Tibial nerve (tissue), 4 donors: Measurements from ENCODE around the gene KCP. TPM values are rescaled to one million over a fixed set of nuclear protein-coding genes. Genes with fewer than 3 reads are reported as not detected.

Experiments
- DNase-seq, 2 donors: peaks; one replicate each; pipeline ENCODE4 v3.0.0-alpha.2; 2019; ENCODE audit warnings: low spot score in 2 of 2
- H3K27ac ChIP-seq, 4 donors: fragments of 200-600 bp; sonication (generic) in 3 of 4; one replicate each; pipeline ENCODE4 v1.5.1; 2017 to 2019; ENCODE audit warnings: mild to moderate bottlenecking in 1 of 4
- H3K27me3 ChIP-seq, 2 donors: fragments of 200-600 bp; sonication (generic) in 1 of 2; one replicate each; pipeline versions ENCODE4 v1.5.1 to v1.6.0; 2017 to 2019
- H3K36me3 ChIP-seq, 3 donors: fragments of 200-600 bp; sonication (generic); one replicate each; pipeline ENCODE4 v1.5.1; 2018 to 2019
- H3K4me1 ChIP-seq, 4 donors: fragments of 200-600 bp; sonication (generic) in 3 of 4; one replicate each; pipeline ENCODE4 v1.5.1; 2017 to 2019
- H3K4me3 ChIP-seq, 4 donors: fragments of 200-600 bp; sonication (generic) in 3 of 4; one replicate each; pipeline ENCODE4 v1.5.1; 2017 to 2019; ENCODE audit warnings: mild to moderate bottlenecking in 1 of 4, moderate library complexity in 1 of 4
- H3K9me3 ChIP-seq, 4 donors: fragments of 200-600 bp; sonication (generic) in 3 of 4; one replicate each; pipeline ENCODE4 v1.5.1; 2017 to 2019
- EP300 ChIP-seq, 2 donors: sonication (generic); formaldehyde crosslinking; IDR thresholded peaks; one replicate each; pipeline ENCODE4 v1.6.1; 2017; ENCODE audit warnings: antibody characterized with exemption in 2 of 2, mild to moderate bottlenecking in 1 of 2
- POLR2A ChIP-seq, 2 donors: fragments of 450-650 bp; IDR thresholded peaks; one replicate each; pipeline ENCODE4 v1.6.1; 2017; ENCODE audit warnings: antibody characterized with exemption in 2 of 2, mild to moderate bottlenecking in 2 of 2, moderate library complexity in 2 of 2
- WGBS, 2 donors: methylation state at CpG; one replicate each; pipeline ENCODE4 v1.1.5; 2018; 5-methylcytosine and 5-hydroxymethylcytosine counted together
- total RNA-seq, 4 donors: library from RNA; depleted of rRNA; stranded (reverse); fragments of >200 nt; gene quantifications; one replicate each; pipeline ENCODE4 v1.1.0, GENCODE V29; 2016
- TF ChIP-seq, protein P1 (sequence below), 5 experiments: fragments of 200-600 bp in 3 of 5; fragments of 450-650 bp in 2 of 5; sonication (generic) in 3 of 5; IDR thresholded peaks; one replicate each; pipeline ENCODE4 v1.5.1; 2016 to 2019; ENCODE audit warnings: antibody characterized with exemption in 5 of 5, mild to moderate bottlenecking in 3 of 5, moderate library complexity in 2 of 5

KCP gene
- total RNA-seq, 4 donors from 2014 or later = 0.21 to 0.90 (median 0.40) TPM

DNA sequence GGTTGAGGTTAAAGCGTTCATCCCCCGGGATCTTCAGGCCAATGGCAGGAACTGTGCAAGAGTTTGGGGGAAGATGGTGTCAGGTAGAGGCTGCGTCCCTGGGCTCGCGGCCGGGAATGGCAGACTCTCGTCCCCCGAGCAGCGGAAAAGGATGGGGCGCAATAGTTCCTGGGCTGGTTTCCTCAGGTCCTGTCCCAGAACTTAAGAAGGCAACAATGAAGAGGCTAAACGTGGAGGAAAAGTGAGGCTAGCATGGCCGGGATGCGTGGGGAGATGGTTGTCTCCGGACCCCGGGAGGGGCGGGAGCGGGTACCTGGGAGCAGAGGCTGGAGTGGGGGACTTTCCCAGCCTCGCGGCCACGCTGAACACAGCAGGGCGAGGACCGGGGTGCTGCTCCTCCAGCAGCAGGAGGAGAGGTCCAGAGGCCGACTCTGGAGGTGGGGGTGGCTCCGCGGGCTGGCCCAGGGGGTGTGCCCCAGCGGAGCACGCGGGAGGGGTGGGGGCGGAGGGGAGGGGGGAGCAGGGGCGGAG lies 28.1 kb upstream of the KCP start:
- peaks cover 0 to 29% of the 10 kb centered on the region in 2 donors for H3K27me3 ChIP-seq
- 1% methylated on average over 22 to 28 of the region's 30 CpGs for WGBS, 2 donors

DNA sequence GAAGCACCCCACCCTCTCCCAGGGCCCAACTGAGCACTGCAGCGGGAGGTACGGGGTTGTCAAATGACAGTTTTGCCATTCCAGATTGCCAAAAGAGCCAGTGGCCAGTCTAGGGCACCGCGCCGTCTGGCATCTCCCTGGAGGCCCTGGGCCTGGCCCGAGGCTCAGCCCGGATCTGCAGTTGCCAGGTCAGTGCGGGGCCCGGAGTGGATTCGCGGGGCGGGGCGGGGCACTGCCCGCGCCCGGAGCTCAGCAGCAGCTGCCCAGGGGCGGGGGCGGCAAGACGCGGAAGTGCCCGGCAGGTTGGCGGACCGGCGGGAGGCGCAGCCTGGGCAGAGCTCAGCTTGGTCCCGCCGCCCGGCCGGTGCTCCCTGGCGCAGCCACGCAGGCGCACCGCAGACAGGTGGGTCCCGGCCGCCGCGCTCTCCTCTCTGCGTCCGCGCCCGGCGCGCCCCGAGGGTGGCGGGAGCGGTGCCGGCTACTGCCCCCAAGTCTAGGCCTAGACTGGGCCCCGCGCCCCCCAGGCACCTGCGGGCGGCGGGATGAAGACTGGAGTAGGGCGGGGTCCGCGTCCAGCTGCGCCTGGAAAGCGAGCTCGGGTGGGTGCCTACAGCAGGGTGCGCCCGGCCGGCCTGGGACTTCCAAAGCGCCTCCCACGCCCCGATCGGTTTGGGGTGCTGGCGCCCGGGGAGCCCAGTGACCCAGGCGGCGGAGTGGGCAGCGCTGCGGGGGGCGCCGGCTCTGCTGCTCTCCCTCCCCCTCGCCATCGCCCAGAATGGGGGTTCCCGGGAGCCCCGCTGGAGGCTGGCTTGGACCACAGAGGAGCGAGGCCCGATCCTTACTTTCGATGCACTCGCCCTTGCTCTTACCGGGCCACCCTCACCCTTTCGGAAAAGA lies 27.4 kb upstream of the KCP start, which contains the start of gene IRF5:
IRF5 (plus strand) TSS at position 281 of the 897 bp plus-strand sequence. CDS start 4,155 bp downstream, outside the sequence.
- Histone ChIP-seq H3K36me3 (no peaks in the 10 kb centered on the region), H3K27me3 (peaks cover 0 to 36% of the 10 kb centered on the region in 2 donors), H3K4me1 (peaks cover 0 to 22% (median 10%) of the 10 kb centered on the region in 4 donors), H3K4me3 (peak within 1 kb of the TSS; percentile 37 to 76 (median 56)), H3K9me3 (no peaks in the 10 kb centered on the region), H3K27ac (peak within 1 kb of the TSS in 3 of 4 donors; percentile 60 to 77 (median 60))
- whole genome bisulfite sequencing, 2 donors = 0 to 1% methylated on average over 13 to 35 of the region's 83 CpGs
- DNase-seq = no peak
- TF ChIP-seq, protein P1, sequence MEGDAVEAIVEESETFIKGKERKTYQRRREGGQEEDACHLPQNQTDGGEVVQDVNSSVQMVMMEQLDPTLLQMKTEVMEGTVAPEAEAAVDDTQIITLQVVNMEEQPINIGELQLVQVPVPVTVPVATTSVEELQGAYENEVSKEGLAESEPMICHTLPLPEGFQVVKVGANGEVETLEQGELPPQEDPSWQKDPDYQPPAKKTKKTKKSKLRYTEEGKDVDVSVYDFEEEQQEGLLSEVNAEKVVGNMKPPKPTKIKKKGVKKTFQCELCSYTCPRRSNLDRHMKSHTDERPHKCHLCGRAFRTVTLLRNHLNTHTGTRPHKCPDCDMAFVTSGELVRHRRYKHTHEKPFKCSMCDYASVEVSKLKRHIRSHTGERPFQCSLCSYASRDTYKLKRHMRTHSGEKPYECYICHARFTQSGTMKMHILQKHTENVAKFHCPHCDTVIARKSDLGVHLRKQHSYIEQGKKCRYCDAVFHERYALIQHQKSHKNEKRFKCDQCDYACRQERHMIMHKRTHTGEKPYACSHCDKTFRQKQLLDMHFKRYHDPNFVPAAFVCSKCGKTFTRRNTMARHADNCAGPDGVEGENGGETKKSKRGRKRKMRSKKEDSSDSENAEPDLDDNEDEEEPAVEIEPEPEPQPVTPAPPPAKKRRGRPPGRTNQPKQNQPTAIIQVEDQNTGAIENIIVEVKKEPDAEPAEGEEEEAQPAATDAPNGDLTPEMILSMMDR (IDR thresholded peaks at IDR 0.05) = no peak
- no peak for TF ChIP-seq POLR2A (IDR thresholded peaks at IDR 0.05)
- no peak for TF ChIP-seq EP300 (IDR thresholded peaks at IDR 0.05)

More for the DNA sequence above, 28.1 kb upstream of the KCP start:
- Histone ChIP-seq H3K9me3 (no peaks in the 10 kb centered on the region), H3K4me1 (peaks cover 0 to 22% (median 9%) of the 10 kb centered on the region in 4 donors), H3K4me3 (peak overlapping the region; percentile 37 to 76 (median 56)), H3K27ac (peak overlapping the region in 3 of 4 donors; percentile 60 to 77 (median 60)), H3K36me3 (no peaks in the 10 kb centered on the region)
- no peak for DNase-seq
- TF ChIP-seq POLR2A (IDR thresholded peaks at IDR 0.05) (no peak), EP300 (IDR thresholded peaks at IDR 0.05) (no peak)
- TF ChIP-seq, protein P1 (IDR thresholded peaks at IDR 0.05) = no peak

DNA sequence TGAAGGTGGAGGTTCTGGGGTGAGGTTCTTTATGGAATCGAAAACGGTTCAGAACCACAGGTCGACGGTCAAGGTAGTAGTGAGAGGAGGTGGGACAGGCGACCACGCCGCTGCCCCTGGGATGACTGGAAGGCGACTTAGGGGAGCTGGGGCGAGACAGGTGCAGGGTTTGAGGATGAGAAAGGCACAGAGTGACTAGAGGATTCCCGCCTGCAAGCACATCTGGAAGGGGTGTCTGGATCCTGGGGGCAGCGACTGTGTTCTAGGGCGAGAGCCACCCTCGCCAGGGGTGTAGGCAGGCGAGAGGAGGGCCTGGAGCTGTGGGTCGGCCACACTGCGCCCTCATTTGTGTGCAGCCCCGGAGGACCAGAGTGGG lies 26.8 kb upstream of the KCP start:
- no peak for DNase-seq
- Histone ChIP-seq H3K4me3 (peak overlapping the region in 2 of 4 donors; percentile 60 to 76), H3K4me1 (peaks cover 0 to 22% (median 10%) of the 10 kb centered on the region in 4 donors), H3K36me3 (no peaks in the 10 kb centered on the region), H3K9me3 (no peaks in the 10 kb centered on the region), H3K27me3 (peaks cover 0 to 36% of the 10 kb centered on the region in 2 donors), H3K27ac (peak overlapping the region in 3 of 4 donors; percentile 36 to 77 (median 60))
- TF ChIP-seq EP300 (IDR thresholded peaks at IDR 0.05) (no peak), POLR2A (IDR thresholded peaks at IDR 0.05) (no peak)
- TF ChIP-seq, protein P1 (IDR thresholded peaks at IDR 0.05) = no peak
- WGBS, 2 donors = 47 to 67% methylated on average over 16 to 17 of the region's 17 CpGs

DNA sequence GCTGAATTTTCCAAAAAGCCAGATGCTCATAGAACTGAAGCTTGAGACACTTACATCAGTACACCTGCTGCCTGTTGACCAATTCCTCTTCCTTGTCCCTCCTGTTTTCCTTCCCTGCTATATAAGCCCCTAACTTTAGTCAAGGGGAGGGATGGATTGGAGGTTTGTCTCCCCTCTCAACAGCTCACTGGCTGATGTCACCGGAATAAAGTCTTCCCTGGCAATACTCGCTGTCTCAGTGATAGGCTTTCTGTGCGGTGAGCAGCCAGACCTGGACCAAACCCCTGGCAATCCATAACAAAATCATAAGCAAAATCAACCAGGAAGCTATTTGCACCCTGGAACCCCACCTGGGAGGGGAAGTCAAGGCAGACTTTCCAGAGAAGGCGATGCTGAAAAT lies 26.3 kb upstream of the KCP start:
- peak overlapping the region in 1 of 4 donors; percentile 77 for H3K27ac ChIP-seq
- no peak for DNase-seq
- H3K9me3 ChIP-seq = no peaks in the 10 kb centered on the region
- peaks cover 0 to 36% of the 10 kb centered on the region in 2 donors for H3K27me3 ChIP-seq
- no peak for TF ChIP-seq POLR2A (IDR thresholded peaks at IDR 0.05)
- TF ChIP-seq EP300 (IDR thresholded peaks at IDR 0.05) = no peak
- TF ChIP-seq, protein P1 (IDR thresholded peaks at IDR 0.05) = no peak
- peaks cover 0 to 22% (median 10%) of the 10 kb centered on the region in 4 donors for H3K4me1 ChIP-seq
- no peaks in the 10 kb centered on the region for H3K36me3 ChIP-seq
- no peak overlapping the region for H3K4me3 ChIP-seq
- WGBS, 2 donors = 85% methylated on average over 4 of the region's 4 CpGs
